GM13976 (cell line): ENCODE results near the gene ZNF710.

Experiments used
- DNase-seq: peaks from one replicate; pipeline ENCODE4 v3.0.0; 2012; ENCODE audit warnings: low spot score
- in situ Hi-C: fragments of 300-500 bp; cut with MboI; formaldehyde crosslinking; loops from one replicate; pipeline ENCODE4 v1.12.0; 2022; ENCODE audit warnings: low sequenced_read_pairs, mixed read lengths, inconsistent platforms; ENCODE audit not compliant: unreplicated experiment
- TF ChIP-seq, protein P1 (sequence below): IDR thresholded peaks from 2 replicates; pipeline ENCODE4 v1.5.1; 2012; ENCODE audit warnings: borderline replicate concordance, mild to moderate bottlenecking; ENCODE audit not compliant: insufficient read depth; ENCODE audit errors: extremely low read depth, missing control alignments, control extremely low read depth

ZNF710 gene

DNA sequence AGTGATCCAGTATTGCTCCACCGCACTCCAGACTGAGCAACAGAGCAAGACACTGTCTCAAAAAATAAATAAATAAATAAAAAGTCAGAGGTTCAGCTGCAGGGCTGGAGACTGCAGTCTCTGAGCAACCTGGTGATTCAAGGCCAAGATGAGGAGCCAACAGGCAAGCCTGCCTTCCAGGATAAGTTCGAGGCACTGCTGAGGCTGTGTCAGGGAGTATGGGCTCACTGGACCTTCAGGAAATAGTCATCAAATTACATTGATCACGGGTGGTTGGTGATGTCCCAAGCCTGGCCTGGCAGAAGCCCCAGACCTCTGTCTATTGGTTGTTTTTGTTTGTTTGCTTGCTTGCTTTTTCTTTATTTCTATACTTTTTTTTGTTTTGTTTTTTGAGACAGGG is 59.7 kb downstream of the ZNF710 start:
- TF ChIP-seq, protein P1, sequence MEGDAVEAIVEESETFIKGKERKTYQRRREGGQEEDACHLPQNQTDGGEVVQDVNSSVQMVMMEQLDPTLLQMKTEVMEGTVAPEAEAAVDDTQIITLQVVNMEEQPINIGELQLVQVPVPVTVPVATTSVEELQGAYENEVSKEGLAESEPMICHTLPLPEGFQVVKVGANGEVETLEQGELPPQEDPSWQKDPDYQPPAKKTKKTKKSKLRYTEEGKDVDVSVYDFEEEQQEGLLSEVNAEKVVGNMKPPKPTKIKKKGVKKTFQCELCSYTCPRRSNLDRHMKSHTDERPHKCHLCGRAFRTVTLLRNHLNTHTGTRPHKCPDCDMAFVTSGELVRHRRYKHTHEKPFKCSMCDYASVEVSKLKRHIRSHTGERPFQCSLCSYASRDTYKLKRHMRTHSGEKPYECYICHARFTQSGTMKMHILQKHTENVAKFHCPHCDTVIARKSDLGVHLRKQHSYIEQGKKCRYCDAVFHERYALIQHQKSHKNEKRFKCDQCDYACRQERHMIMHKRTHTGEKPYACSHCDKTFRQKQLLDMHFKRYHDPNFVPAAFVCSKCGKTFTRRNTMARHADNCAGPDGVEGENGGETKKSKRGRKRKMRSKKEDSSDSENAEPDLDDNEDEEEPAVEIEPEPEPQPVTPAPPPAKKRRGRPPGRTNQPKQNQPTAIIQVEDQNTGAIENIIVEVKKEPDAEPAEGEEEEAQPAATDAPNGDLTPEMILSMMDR: no peak
- in situ Hi-C loops: no loop called here
- no peak for DNase-seq

DNA sequence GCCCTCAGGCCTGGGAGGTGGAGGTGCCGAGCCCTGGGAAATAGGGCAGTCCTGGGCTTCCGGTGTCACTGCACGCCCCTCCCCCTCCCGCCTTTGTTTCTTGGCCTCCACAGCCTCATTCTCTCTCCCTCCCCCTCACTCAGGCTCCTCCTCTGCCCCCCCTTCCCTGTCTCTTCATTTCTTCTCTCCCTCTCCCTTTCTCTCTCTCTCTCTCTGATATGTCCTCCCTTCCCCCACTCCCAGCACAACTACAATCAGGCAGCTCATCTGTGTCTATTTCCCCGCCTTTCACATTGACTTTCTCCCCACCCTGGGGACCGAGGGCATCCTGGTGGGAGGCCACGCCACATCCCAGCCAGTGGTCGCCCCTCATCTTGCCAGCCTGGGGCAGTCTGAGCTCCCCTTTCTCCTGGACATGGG is 60.9 kb downstream of the ZNF710 start:
- TF ChIP-seq, protein P1: no peak
- in situ Hi-C loops: no loop called here
- no peak for DNase-seq

DNA sequence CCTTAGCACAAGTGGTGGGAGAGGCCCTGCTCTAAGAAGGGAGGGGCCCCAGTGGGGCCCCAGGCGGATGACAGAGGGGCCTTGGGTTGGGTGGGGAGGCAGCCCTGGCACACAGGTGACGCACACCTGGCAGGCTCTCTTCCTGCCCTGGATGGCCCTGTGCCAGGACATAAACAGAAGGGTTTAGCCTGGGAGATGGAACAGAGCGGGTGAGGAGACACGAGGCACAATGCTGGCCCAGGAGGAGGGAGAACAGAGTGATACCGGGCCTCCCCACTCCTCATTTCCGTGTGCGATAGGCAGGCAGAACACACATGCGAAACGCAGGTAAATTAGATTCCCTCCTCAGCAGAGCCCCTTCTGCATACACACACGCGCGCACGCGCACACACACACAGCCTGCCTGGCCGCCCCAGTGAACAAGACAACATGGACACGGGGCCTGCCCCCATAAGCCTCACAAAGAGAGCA is 61.4 kb downstream of the ZNF710 start:
- no peak for DNase-seq
- TF ChIP-seq, protein P1: no peak
- in situ Hi-C loops: no loop called here

DNA sequence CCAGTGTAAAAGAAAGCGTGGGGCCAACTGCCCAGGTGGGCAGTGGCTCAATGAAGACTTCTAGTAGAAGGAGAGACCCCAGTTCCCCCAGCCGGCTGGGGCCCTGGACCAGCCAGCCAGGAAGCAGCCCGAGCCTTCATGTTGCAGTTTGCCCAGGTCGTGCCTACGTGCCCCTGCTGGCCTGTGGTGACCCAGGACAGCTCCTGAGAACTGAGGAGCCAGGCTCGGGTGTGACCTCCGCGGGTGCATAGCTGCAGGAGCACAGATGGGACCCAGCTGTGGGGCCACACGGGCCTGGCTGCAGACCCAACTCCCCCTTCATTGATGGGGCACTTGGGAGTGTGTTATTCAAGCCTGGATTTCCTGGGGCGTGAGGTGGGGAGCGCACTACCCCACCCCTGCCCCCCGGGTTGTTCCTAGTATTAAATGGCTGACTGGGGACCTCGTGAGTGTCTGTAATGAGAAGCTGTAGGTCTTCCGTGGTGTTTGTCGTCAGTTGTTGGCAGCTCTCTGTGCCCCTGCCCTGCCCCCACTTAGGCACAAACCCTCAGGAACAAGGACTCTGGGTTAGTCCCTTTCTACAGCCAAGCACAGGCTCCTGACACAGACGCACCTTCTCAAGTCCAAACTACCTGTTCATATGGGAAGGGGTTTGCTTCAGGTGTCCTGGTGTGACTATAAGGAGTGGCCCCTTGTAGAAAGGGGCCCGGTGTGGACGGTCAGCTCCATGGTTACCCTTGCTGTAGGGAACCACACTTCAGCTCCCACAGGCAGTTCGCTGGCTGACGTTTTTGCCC is 62.0 kb downstream of the ZNF710 start:
- TF ChIP-seq, protein P1: no peak
- no peak for DNase-seq

DNA sequence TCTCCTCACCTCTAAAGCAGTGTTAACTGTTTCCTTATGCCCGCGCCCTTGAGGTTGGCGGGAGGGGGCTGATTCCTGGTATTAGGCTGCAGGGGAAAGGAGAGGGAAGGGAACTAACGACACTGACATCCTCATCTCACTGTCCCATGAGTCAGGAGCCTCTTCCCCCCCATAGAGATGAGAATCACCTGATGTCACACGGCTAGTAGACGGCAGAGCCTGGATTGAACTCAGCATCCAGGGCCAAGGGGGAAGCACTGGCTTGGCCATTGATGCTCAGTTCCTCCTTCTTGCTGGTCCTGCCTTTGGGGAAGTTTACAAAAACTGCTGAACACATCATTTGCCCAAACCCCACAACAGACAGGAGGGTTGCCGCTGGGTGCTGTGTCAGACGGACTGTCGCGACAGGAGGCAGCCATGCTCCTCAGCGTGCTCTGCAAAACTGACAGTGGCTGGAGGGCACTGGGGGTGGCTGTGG is 62.7 kb downstream of the ZNF710 start:
- in situ Hi-C loops: no loop called here
- no peak for DNase-seq
- TF ChIP-seq, protein P1: no peak

More for the DNA sequence above, 62.0 kb downstream of the ZNF710 start:
- in situ Hi-C loops: no loop called here

DNA sequence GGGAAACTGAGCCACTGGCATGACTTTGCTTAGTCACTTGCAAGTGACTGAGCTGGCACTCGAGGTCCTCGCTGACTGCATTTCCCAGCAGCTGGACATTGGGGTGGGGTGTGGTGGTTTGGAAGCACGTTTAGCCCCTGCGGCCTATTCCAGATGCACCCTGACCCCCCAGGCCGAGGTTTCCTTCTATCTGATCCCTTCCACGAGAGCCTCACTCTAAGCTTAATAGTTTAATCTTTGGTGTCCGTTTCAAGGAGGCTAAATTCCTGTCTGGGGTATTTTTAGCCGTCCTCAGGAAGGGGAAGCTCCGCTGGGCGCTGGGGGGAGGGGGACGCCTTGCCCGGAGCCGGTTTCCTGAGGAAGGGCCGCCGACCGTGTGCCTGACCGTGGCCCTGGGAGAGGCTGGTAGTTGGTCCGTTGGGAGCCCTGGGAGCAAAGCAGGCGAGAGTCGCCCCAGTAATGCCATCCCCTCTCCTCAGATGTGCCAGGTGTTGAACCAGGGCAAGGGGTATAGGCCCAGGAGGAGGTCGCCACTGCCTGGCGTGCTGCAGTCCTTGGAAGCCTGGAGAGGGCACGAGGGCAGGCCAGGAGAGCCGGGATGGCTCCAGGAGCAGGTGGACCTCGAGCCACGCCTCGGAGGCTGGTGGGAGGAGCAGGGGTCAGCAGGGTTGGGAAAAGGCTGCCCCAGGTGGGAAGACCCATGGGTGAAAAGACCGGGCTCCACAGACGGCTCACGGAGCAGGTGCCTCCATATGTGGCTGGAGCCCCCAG is 64.0 kb downstream of the ZNF710 start:
- TF ChIP-seq, protein P1: no peak
- DNase-seq: no peak
- in situ Hi-C loops: no loop called here
